CD4-positive, alpha-beta memory T cell (primary cell): ENCODE measurements around the gene AFDN. TPM values are rescaled to one million over a fixed set of nuclear protein-coding genes. Genes with fewer than 3 reads are reported as not detected.

Source experiments
- CTCF ChIA-PET: fragments of 350-600 bp; sonication (Branson Sonifier 250); formaldehyde crosslinking; loops from one replicate; lab custom pipeline; 2021; ENCODE audit warnings: inconsistent platforms; ENCODE audit not compliant: partially characterized antibody; lab: Charles Lee
- POLR2A ChIA-PET: fragments of 350-600 bp; sonication (Branson Sonifier 250); formaldehyde crosslinking; loops from one replicate; lab custom pipeline; 2021; ENCODE audit not compliant: partially characterized antibody; lab: Charles Lee
- DNase-seq, 5 donors: peaks; one replicate each; pipeline versions ENCODE4 v3.0.0 to v3.0.0-alpha.2; 2020 to 2022; ENCODE audit warnings: mixed read lengths in 1 of 5
- H3K27ac ChIP-seq: one replicate; pipeline ENCODE4 v1.7.0; 2013; ENCODE audit warnings: low read depth, low read length
- H3K27me3 ChIP-seq: 2 replicates; pipeline ENCODE4 v1.7.0; 2013; ENCODE audit warnings: mild to moderate bottlenecking, low read length, moderate library complexity; ENCODE audit not compliant: insufficient read depth
- H3K36me3 ChIP-seq: 2 replicates; pipeline ENCODE4 v1.7.0; 2013; ENCODE audit warnings: mild to moderate bottlenecking, low read length, moderate library complexity; ENCODE audit not compliant: insufficient read depth
- H3K4me1 ChIP-seq: 2 replicates; pipeline ENCODE4 v1.7.0; 2013; ENCODE audit warnings: mild to moderate bottlenecking, low read length, moderate library complexity; ENCODE audit not compliant: insufficient read depth
- H3K4me3 ChIP-seq, 2 donors: one replicate each; pipeline ENCODE4 v1.7.0; 2013; ENCODE audit warnings: low read length in 2 of 2, mild to moderate bottlenecking in 1 of 2
- H3K9me3 ChIP-seq, 2 donors: one replicate each; pipeline ENCODE4 v1.7.0; 2013; ENCODE audit warnings: low read length in 2 of 2, control low read depth in 1 of 2; ENCODE audit not compliant: control insufficient read depth in 1 of 2
- H3K27ac Mint-ChIP-seq, 7 donors: one replicate each; pipeline ENCODE4 v1.8.0; 2020 to 2021; ENCODE audit warnings: mixed read lengths in 7 of 7, mild to moderate bottlenecking in 6 of 7, inconsistent platforms in 3 of 7, moderate library complexity in 3 of 7
- H3K27me3 Mint-ChIP-seq, 2 donors: one replicate each; pipeline ENCODE4 v1.8.0; 2020 to 2021; ENCODE audit warnings: mixed read lengths in 2 of 2
- H3K36me3 Mint-ChIP-seq, 2 donors: one replicate each; pipeline ENCODE4 v1.8.0; 2020 to 2021; ENCODE audit warnings: mixed read lengths in 2 of 2, inconsistent platforms in 1 of 2, mild to moderate bottlenecking in 1 of 2
- H3K4me1 Mint-ChIP-seq, 4 donors: one replicate each; pipeline ENCODE4 v1.8.0; 2020 to 2021; ENCODE audit warnings: mixed read lengths in 4 of 4, mild to moderate bottlenecking in 1 of 4
- H3K4me3 Mint-ChIP-seq, 8 donors: one replicate each; pipeline ENCODE4 v1.8.0; 2020 to 2021; ENCODE audit warnings: mixed read lengths in 8 of 8, mild to moderate bottlenecking in 7 of 8, moderate library complexity in 6 of 8, inconsistent platforms in 3 of 8
- H3K9me3 Mint-ChIP-seq, 8 donors: one replicate each; pipeline ENCODE4 v1.8.0; 2020 to 2021; ENCODE audit warnings: mixed read lengths in 8 of 8, mild to moderate bottlenecking in 5 of 8, inconsistent platforms in 3 of 8, moderate library complexity in 1 of 8
- intact Hi-C: fragments of 100-400 bp; cut with micrococcal nuclease; formaldehyde crosslinking; loops from one replicate; pipeline ENCODE4 v1.15.1; 2023
- polyA plus RNA-seq, 2 donors: library from polyadenylated mRNA; unstranded; fragments of 300-500 nt; fragmentation: Illumina TruSeq; gene quantifications; one replicate each; pipeline ENCODE4 v1.2.3, GENCODE V29; 2021
- total RNA-seq, 2 experiments: library from RNA; stranded (reverse); gene quantifications; one replicate each; pipeline ENCODE4 v1.2.3, GENCODE V29; 2021

AFDN gene
- total and polyA plus RNA-seq, 4 experiments from 2014 or later = 1.4 to 24.3 (median 15.3) TPM

DNA sequence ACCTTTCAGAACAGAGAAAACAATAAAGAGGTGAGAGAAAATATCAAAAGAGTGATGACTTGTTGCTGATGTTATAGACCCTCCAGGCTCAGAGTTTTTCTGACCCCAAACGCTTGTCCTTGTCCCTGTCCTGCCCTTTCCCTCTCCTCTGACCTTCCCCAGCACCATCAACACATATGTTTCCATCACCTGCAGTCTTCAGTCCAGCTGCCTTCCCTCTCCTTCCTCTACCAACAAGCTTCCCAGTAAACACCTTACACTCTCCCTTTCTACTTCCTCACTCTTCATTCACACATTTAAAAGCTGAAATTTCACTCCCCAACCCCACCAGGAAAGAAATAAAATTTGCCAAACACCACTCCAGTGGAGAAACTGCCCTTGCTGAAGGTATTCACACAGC is 25.4 kb upstream of the AFDN start:
- ChIA-PET CTCF (no interaction called here), POLR2A (no interaction called here)
- Histone ChIP-seq H3K4me1 (no peaks in the 10 kb centered on the region), H3K9me3 (no peaks in the 10 kb centered on the region), H3K36me3 (no peaks in the 10 kb centered on the region), H3K4me3 (no peak overlapping the region), H3K27ac (no peak overlapping the region), H3K27me3 (peaks cover 6% of the 10 kb centered on the region)
- no peak for DNase-seq
- Mint-ChIP-seq H3K27ac (no peak overlapping the region), H3K4me3 (no peak overlapping the region), H3K9me3 (peaks cover 0 to 1% (median 0%) of the 10 kb centered on the region in 8 donors), H3K4me1 (peaks cover 0 to 9% (median 0%) of the 10 kb centered on the region in 4 donors), H3K36me3 (no peaks in the 10 kb centered on the region), H3K27me3 (peaks cover 22 to 47% of the 10 kb centered on the region in 2 donors)
- intact Hi-C loops = no loop called here

DNA sequence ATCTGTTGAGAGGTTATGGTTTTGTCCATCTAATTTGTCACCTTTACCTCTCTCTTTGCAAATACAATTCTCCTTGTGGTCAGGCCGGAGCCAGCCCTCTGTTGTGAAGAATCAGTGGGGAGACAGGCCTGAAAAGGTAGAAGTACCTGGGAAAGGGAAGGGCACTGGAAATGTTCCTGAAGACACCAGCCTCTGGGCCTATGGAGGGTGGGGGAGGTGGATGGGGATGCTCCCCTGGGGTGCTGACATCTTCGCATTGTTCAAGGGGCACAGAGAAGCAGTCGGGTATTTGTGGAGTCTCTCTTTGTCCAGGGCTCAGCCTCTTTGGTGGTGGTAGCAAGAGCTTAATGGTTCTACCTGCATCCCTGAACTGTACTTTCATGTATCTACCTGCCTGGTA is 24.4 kb upstream of the AFDN start:
- Histone ChIP-seq H3K36me3 (no peaks in the 10 kb centered on the region), H3K4me3 (no peak overlapping the region), H3K27me3 (no peaks in the 10 kb centered on the region), H3K4me1 (no peaks in the 10 kb centered on the region), H3K27ac (no peak overlapping the region), H3K9me3 (no peaks in the 10 kb centered on the region)
- intact Hi-C loops = no loop called here
- Mint-ChIP-seq H3K9me3 (no peaks in the 10 kb centered on the region), H3K36me3 (no peaks in the 10 kb centered on the region), H3K4me1 (peaks cover 0 to 4% (median 0%) of the 10 kb centered on the region in 4 donors), H3K27me3 (peaks cover 21 to 45% of the 10 kb centered on the region in 2 donors), H3K27ac (peak overlapping the region in 1 of 7 donors; percentile 9), H3K4me3 (no peak overlapping the region)
- POLR2A ChIA-PET = no interaction called here
- CTCF ChIA-PET = no interaction called here
- DNase-seq = no peak

DNA sequence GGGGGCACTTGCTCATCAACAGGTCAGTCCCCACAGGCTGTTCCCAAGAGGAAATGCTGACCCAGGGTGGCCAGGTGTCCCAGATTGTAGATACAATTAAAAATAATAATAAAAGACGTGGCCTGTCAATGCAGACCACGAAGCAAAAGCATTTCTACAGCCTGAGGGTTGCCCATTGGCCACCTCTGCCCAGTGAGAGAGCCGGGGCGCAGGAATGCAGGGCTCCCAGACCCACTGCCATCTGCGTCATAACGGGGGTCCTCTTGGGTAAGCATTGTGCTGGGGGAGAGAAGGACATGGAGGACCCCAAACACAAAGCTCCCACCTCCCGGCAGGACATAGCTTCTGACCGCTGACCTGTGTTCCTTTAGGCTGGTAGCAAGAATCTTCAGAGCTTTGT is 22.9 kb upstream of the AFDN start:
- CTCF ChIA-PET = no interaction called here
- no peak overlapping the region for H3K27ac ChIP-seq
- no peak overlapping the region for H3K4me3 Mint-ChIP-seq
- no peaks in the 10 kb centered on the region for H3K4me1 ChIP-seq
- H3K36me3 ChIP-seq = no peaks in the 10 kb centered on the region
- H3K27ac Mint-ChIP-seq = no peak overlapping the region
- H3K27me3 ChIP-seq = no peaks in the 10 kb centered on the region
- DNase-seq = no peak
- intact Hi-C loops = no loop called here
- H3K4me1 Mint-ChIP-seq = no peaks in the 10 kb centered on the region
- no peaks in the 10 kb centered on the region for H3K9me3 Mint-ChIP-seq
- peaks cover 14 to 35% of the 10 kb centered on the region in 2 donors for H3K27me3 Mint-ChIP-seq
- no peak overlapping the region for H3K4me3 ChIP-seq
- POLR2A ChIA-PET = no interaction called here
- no peaks in the 10 kb centered on the region for H3K9me3 ChIP-seq
- H3K36me3 Mint-ChIP-seq = no peaks in the 10 kb centered on the region

DNA sequence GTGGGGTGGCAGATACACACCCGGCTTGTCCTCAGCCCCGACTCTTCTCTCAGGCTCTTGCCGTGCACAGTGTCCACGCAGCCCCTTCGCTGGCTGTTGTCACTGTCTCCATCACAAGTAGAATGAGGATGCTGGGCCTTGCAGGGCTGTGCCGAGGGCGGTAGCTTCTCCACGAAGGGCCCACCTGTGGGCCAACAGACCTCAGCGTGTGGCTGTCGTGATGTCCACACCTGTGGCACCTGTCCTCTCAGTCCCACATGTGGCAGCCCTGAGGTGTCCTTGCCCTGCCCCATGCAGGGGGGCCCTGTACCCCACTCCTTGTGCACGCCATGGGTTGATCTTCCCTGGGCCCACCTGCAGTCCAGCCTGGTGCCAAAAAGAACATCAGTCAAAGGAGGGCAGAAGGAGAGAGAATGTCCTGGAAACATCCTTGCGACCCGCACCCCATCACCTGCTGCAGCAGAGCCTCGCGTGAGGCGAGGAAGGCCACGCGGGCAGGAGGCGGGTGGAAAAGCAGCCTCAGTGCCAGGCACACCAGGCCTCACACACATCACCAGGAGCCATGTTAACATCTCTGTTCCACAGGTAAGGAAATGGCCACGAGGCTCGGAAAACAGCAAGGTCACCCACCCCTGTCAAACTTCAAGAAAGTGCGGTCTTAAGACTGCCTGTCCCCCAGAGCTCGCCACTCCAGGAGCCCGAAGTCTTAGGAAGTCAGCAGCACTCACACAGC is 22.3 kb upstream of the AFDN start:
- POLR2A ChIA-PET = no interaction called here
- intact Hi-C loops = no loop called here

DNA sequence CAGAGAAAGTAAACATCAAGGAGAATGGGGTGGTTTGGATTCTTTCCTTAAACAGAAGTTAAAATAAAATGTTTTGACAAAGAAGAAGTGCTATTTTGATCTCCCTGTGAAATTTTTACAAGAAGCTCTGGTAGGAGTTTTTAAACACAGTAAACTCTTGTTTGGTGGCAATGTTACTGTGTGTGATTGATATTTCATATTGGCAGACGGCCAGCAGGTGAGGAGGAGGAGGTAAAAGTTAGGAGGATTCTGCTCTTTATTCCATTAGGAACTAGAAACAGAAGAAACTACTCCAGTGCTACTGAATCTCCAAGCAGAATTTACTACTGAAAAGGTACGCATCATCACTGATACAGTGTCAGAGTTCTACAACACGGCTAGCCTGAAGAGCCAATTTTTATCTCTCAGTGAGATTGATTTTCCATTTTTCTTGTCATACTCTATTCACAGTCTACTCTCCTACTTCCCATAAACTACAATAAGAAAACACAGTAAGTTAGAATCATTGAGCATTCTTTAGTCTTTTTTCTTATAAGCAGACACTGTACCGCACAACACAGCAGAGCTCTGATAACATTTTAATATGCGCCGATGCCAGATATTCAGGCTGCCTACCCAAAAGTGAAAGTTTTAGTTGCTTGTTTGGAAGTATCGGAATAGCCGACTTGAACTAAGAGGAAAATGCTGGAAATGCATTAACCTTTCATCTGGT is 21.2 kb upstream of the AFDN start:
- peaks cover 19 to 30% of the 10 kb centered on the region in 2 donors for H3K27me3 Mint-ChIP-seq

More for the DNA sequence above, 22.3 kb upstream of the AFDN start:
- no peaks in the 10 kb centered on the region for H3K27me3 ChIP-seq
- Mint-ChIP-seq H3K27ac (no peak overlapping the region), H3K27me3 (peaks cover 17 to 33% of the 10 kb centered on the region in 2 donors), H3K4me1 (no peaks in the 10 kb centered on the region), H3K36me3 (no peaks in the 10 kb centered on the region), H3K4me3 (no peak overlapping the region), H3K9me3 (no peaks in the 10 kb centered on the region)
- no peak overlapping the region for H3K27ac ChIP-seq
- H3K9me3 ChIP-seq = no peaks in the 10 kb centered on the region
- no peaks in the 10 kb centered on the region for H3K4me1 ChIP-seq
- no peak for DNase-seq
- no peak overlapping the region for H3K4me3 ChIP-seq
- no peaks in the 10 kb centered on the region for H3K36me3 ChIP-seq
- CTCF ChIA-PET = no interaction called here

DNA sequence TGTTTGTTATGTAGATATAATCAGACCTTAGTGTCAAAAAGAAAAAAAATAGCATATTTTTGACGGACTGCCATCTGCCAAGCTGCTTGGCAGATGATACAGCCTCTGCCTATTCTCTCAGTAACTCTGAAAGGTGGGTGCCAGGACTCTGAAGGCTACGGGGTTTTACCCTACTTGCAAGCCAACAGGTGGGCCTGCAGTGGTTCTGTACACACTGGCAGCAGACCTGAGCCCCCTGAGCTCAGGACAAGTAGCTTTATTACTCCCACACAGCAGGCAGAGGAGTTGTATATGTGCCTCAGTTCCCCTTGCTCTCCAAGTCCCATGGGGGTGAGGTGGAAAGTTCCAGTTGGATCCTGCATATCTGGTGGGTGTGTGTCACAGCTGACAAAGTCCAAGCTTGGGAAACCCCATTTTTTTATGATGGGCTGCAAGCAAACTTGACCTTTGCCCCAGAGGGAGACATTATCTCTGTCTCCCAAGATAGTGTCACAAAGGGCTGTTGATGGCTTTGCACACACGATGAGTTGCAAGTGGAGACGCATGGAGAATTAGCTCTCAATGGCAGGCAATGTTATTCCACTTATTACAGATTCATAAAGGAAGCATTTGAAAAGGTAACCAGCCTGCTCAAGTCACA is 20.5 kb upstream of the AFDN start:
- Histone ChIP-seq H3K27ac (no peak overlapping the region), H3K4me1 (no peaks in the 10 kb centered on the region), H3K27me3 (no peaks in the 10 kb centered on the region), H3K36me3 (no peaks in the 10 kb centered on the region), H3K9me3 (no peaks in the 10 kb centered on the region), H3K4me3 (no peak overlapping the region)
- intact Hi-C loops = no loop called here
- Mint-ChIP-seq H3K9me3 (peaks cover 0 to 2% (median 0%) of the 10 kb centered on the region in 8 donors), H3K27me3 (peaks cover 23 to 33% of the 10 kb centered on the region in 2 donors), H3K36me3 (no peaks in the 10 kb centered on the region), H3K4me3 (no peak overlapping the region), H3K27ac (no peak overlapping the region), H3K4me1 (no peaks in the 10 kb centered on the region)
- no peak for DNase-seq
- CTCF ChIA-PET = no interaction called here
- POLR2A ChIA-PET = no interaction called here

More for the DNA sequence above, 21.2 kb upstream of the AFDN start:
- Mint-ChIP-seq H3K9me3 (no peaks in the 10 kb centered on the region), H3K27ac (no peak overlapping the region), H3K4me1 (no peaks in the 10 kb centered on the region), H3K4me3 (no peak overlapping the region), H3K36me3 (no peaks in the 10 kb centered on the region)
- Histone ChIP-seq H3K27ac (no peak overlapping the region), H3K9me3 (no peaks in the 10 kb centered on the region), H3K4me3 (no peak overlapping the region), H3K27me3 (no peaks in the 10 kb centered on the region), H3K36me3 (no peaks in the 10 kb centered on the region), H3K4me1 (no peaks in the 10 kb centered on the region)
- no peak for DNase-seq
- ChIA-PET CTCF (no interaction called here), POLR2A (no interaction called here)
- intact Hi-C loops = no loop called here

DNA sequence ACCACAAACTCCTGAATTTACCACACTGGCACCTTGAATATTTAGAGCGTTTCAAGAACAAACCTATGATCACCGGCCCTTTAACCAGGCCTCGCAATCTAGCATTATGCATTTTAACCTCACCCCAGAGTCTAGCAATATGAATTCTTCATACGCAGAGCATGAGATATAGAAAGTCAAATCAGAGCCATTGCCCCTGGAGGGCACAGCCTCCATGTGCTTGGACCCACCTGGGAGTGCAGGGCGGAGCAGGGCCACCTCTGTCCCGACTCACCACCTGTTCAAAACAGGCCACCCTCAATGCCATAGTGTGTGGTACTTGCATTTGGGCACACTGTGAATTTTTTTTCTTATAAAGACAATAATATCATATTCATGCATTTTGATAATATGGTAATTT is 19.5 kb upstream of the AFDN start:
- no peaks in the 10 kb centered on the region for H3K36me3 Mint-ChIP-seq
- intact Hi-C loops = no loop called here
- POLR2A ChIA-PET = no interaction called here
- Histone ChIP-seq H3K9me3 (no peaks in the 10 kb centered on the region), H3K4me3 (no peak overlapping the region), H3K27me3 (no peaks in the 10 kb centered on the region), H3K36me3 (no peaks in the 10 kb centered on the region), H3K27ac (no peak overlapping the region), H3K4me1 (no peaks in the 10 kb centered on the region)
- CTCF ChIA-PET = no interaction called here
- no peak overlapping the region for H3K4me3 Mint-ChIP-seq
- no peak overlapping the region for H3K27ac Mint-ChIP-seq
- peaks cover 28 to 29% of the 10 kb centered on the region in 2 donors for H3K27me3 Mint-ChIP-seq
- no peak for DNase-seq
- H3K4me1 Mint-ChIP-seq = no peaks in the 10 kb centered on the region
- H3K9me3 Mint-ChIP-seq = peaks cover 0 to 5% (median 0%) of the 10 kb centered on the region in 8 donors
